ENCODE results near the gene CALY.

Gene CALY

GRCh38 chr10:133365461-133366129 is 28.9 kb upstream of the CALY start:
- DNase-seq: no peak

- no peak for DNase-seq
These were observed 28.1 kb upstream of the CALY start for GRCh38 chr10:133364645-133365431.

GRCh38 chr10:133362846-133363245 is 26.1 kb upstream of the CALY start:
- no peak for DNase-seq

- DNase-seq: no peak
These were observed 25.2 kb upstream of the CALY start for GRCh38 chr10:133361773-133362441.

GRCh38 chr10:133361227-133361626 is 24.5 kb upstream of the CALY start:
- no peak for DNase-seq

- no peak for DNase-seq
These were observed 23.4 kb upstream of the CALY start for GRCh38 chr10:133359972-133360610.

GRCh38 chr10:133359554-133359971 is 22.9 kb upstream of the CALY start:
- no peak for DNase-seq

GRCh38 chr10:133358925-133359310 is 22.2 kb upstream of the CALY start:
- DNase-seq: no peak

GRCh38 chr10:133358162-133358924 is 21.6 kb upstream of the CALY start:
- no peak for DNase-seq

- DNase-seq: no peak
These were observed 20.8 kb upstream of the CALY start, which contains the start of gene FUOM for GRCh38 chr10:133357285-133358161. TSS of gene FUOM (minus strand) at chr10:133358019. CDS start at chr10:133358007, 12 bp downstream.

GRCh38 chr10:133356549-133357284 is 20.0 kb upstream of the CALY start:
- no peak for DNase-seq

- no peak for DNase-seq
These were observed 19.3 kb upstream of the CALY start for GRCh38 chr10:133355991-133356390.

- DNase-seq: no peak
These were observed 18.6 kb upstream of the CALY start for GRCh38 chr10:133355266-133355665.

GRCh38 chr10:133354672-133355240 is 18.1 kb upstream of the CALY start:
- DNase-seq: no peak

GRCh38 chr10:133353988-133354605 is 17.4 kb upstream of the CALY start:
- no peak for DNase-seq

GRCh38 chr10:133353202-133353959 is 16.7 kb upstream of the CALY start:
- DNase-seq: no peak

- no peak for DNase-seq
These were observed 15.0 kb upstream of the CALY start for GRCh38 chr10:133351408-133352318.

GRCh38 chr10:133350950-133351329 is 14.2 kb upstream of the CALY start:
- no peak for DNase-seq
